B cell (primary cell): ENCODE results near the gene TRAM2. TPM values are rescaled to one million over a fixed set of nuclear protein-coding genes. Genes with fewer than 3 reads are reported as not detected.

Experiments used
- ATAC-seq: fragments of 200-7000 bp; cut with Tn5 transposase; one replicate; pipeline ENCODE4 v1.10.0; 2021; ENCODE audit warnings: low read depth, mild to moderate bottlenecking, moderate number of reproducible peaks, moderate library complexity
- CTCF ChIA-PET: fragments of 350-600 bp; sonication (Branson Sonifier 250); formaldehyde crosslinking; loops from one replicate; lab custom pipeline; 2021; ENCODE audit warnings: antibody characterized with exemption, inconsistent platforms; lab: Charles Lee
- POLR2A ChIA-PET: fragments of 350-600 bp; sonication (Branson Sonifier 250); formaldehyde crosslinking; loops from one replicate; lab custom pipeline; 2021; ENCODE audit warnings: antibody characterized with exemption; lab: Charles Lee
- DNase-seq: peaks from one replicate; pipeline ENCODE4 v3.0.0; 2013
- H2AFZ ChIP-seq: 2 replicates; pipeline ENCODE4 v1.6.1; 2012; ENCODE audit warnings: mild to moderate bottlenecking, low read depth, low read length; ENCODE audit not compliant: insufficient read depth, poor library complexity, severe bottlenecking
- H3K27ac ChIP-seq, 2 donors: 1 replicate in 1 of 2; 2 replicates in 1 of 2; pipeline ENCODE4 v1.5.1; 2012 to 2013; ENCODE audit warnings: low read length in 2 of 2, mild to moderate bottlenecking in 2 of 2, moderate library complexity in 1 of 2
- H3K27me3 ChIP-seq, 4 experiments: fragments of 200-600 bp in 1 of 4; sonication (generic) in 1 of 4; replicated peaks in 1 of 4; 1 replicate in 2 of 4; 2 replicates in 2 of 4; pipeline versions ENCODE4 v1.6.1 to v1.7.0; 2013 to 2016; ENCODE audit warnings: low read length in 3 of 4, mild to moderate bottlenecking in 2 of 4, mixed read lengths in 1 of 4, moderate library complexity in 1 of 4; ENCODE audit not compliant: insufficient read depth in 4 of 4, control insufficient read depth in 3 of 4; ENCODE audit errors: control extremely low read depth in 1 of 4
- H3K36me3 ChIP-seq, 2 experiments: replicated peaks in 1 of 2; 1 replicate in 1 of 2; 2 replicates in 1 of 2; pipeline versions ENCODE4 v1.6.1 to v1.7.1; 2013; ENCODE audit warnings: low read length in 1 of 2; ENCODE audit not compliant: insufficient read depth in 2 of 2, control insufficient read depth in 1 of 2; ENCODE audit errors: control extremely low read depth in 1 of 2, extremely low read depth in 1 of 2
- H3K4me1 ChIP-seq, 2 donors: fragments of 200-600 bp in 1 of 2; sonication (generic) in 1 of 2; 1 replicate in 1 of 2; 2 replicates in 1 of 2; pipeline versions ENCODE4 v1.5.1 to v1.6.1; 2013 to 2017; ENCODE audit warnings: low read length in 2 of 2; ENCODE audit not compliant: control insufficient read depth in 2 of 2, insufficient read depth in 2 of 2
- H3K4me2 ChIP-seq: replicated peaks from 2 replicates; pipeline ENCODE3; 2012; ENCODE audit warnings: mild to moderate bottlenecking, low read depth, low read length; ENCODE audit not compliant: poor library complexity, severe bottlenecking
- H3K4me3 ChIP-seq, 5 experiments: fragments of 200-600 bp in 1 of 5; sonication (generic) in 1 of 5; 1 replicate in 3 of 5; 2 replicates in 2 of 5; pipeline versions ENCODE4 v1.5.1 to v1.7.0; 2011 to 2016; ENCODE audit warnings: low read length in 4 of 5, mild to moderate bottlenecking in 4 of 5, low read depth in 2 of 5, control low read depth in 1 of 5, moderate library complexity in 1 of 5; ENCODE audit not compliant: insufficient read depth in 1 of 5; ENCODE audit errors: control extremely low read depth in 1 of 5, extremely low read depth in 1 of 5
- H3K79me2 ChIP-seq: fragments of 200-600 bp; sonication (generic); one replicate; pipeline ENCODE4 v1.6.0; 2016; ENCODE audit warnings: low read length; ENCODE audit not compliant: control insufficient read depth, insufficient read depth
- H3K9ac ChIP-seq: fragments of 200-600 bp; sonication (generic); 2 replicates; pipeline ENCODE4 v1.6.1; 2017; ENCODE audit warnings: mild to moderate bottlenecking, low read length, moderate library complexity
- H3K9me3 ChIP-seq, 3 donors: one replicate each; pipeline versions ENCODE4 v1.6.1 to v1.7.1; 2013; ENCODE audit warnings: low read length in 2 of 3; ENCODE audit not compliant: control insufficient read depth in 2 of 3, insufficient read depth in 1 of 3; ENCODE audit errors: control extremely low read depth in 1 of 3
- H4K20me1 ChIP-seq: 2 replicates; pipeline ENCODE4 v1.6.0; 2012; ENCODE audit warnings: mild to moderate bottlenecking, low read length; ENCODE audit not compliant: insufficient read depth, control insufficient read depth, poor library complexity, severe bottlenecking
- H3K27ac Mint-ChIP-seq: one replicate; pipeline ENCODE4 v1.8.0; 2021; ENCODE audit warnings: mixed read lengths
- H3K27me3 Mint-ChIP-seq: one replicate; pipeline ENCODE4 v1.8.0; 2021; ENCODE audit warnings: mixed read lengths
- H3K4me1 Mint-ChIP-seq: one replicate; pipeline ENCODE4 v1.8.0; 2021; ENCODE audit warnings: mixed read lengths
- H3K4me3 Mint-ChIP-seq: one replicate; pipeline ENCODE4 v1.8.0; 2021; ENCODE audit warnings: mixed read lengths
- H3K9me3 Mint-ChIP-seq: one replicate; pipeline ENCODE4 v1.8.0; 2022; ENCODE audit warnings: mixed read lengths; ENCODE audit not compliant: insufficient read depth
- CTCF ChIP-seq: fragments of 200-600 bp; IDR thresholded peaks from one replicate; pipeline ENCODE4 v1.8.0; 2022; ENCODE audit warnings: antibody characterized with exemption, mild to moderate bottlenecking
- EZH2 ChIP-seq: IDR thresholded peaks from 2 replicates; pipeline ENCODE4 v1.6.1; 2012; ENCODE audit warnings: borderline replicate concordance, low read depth, mild to moderate bottlenecking, moderate library complexity, low read length; ENCODE audit not compliant: insufficient read depth, poor library complexity, severe bottlenecking
- WGBS: methylation state at CpG from one replicate; pipeline ENCODE4 v1.1.5; 2013; ENCODE audit warnings: missing lambda C conversion rate; ENCODE audit not compliant: insufficient coverage; 5-methylcytosine and 5-hydroxymethylcytosine counted together
- intact Hi-C: fragments of 100-400 bp; cut with micrococcal nuclease; formaldehyde crosslinking; loops from one replicate; pipeline ENCODE4 v1.10.0; 2022
- polyA plus RNA-seq: library from polyadenylated mRNA; depleted of rRNA; stranded (reverse); fragments of >200 nt; gene quantifications from 2 replicates; pipeline ENCODE4 v1.2.3, GENCODE V29; 2012
- total RNA-seq, 2 donors: library from RNA; stranded (reverse); fragments of 120-200 nt in 1 of 2; gene quantifications; 1 replicate in 1 of 2; 2 replicates in 1 of 2; pipeline versions ENCODE4 v1.2.3 to v1.2.4, GENCODE V29; 2013 to 2022

TRAM2 gene
- total and polyA plus RNA-seq, 2 donors (not counting 1 experiment from before 2014, with no cell fraction given): 9.0 to 13.3 TPM

- no peaks in the 10 kb centered on the region for H3K79me2 ChIP-seq
- 97% methylated on average over 7 of the region's 11 CpGs for WGBS
- peak overlapping the region in 1 of 2 donors; percentile 96 for H3K27ac ChIP-seq
- H3K36me3 ChIP-seq: peaks cover 0 to 17% of the 10 kb centered on the region in 2 experiments
- POLR2A ChIA-PET: interaction anchor here (0.6 kb wide), 1 partner anchor 92 kb away, joined by 5 read pairs; no protein-coding TSS in a partner anchor
- no peak for ATAC-seq
- no peak overlapping the region for H2AFZ ChIP-seq
- TF ChIP-seq EZH2 (no peak), CTCF (no peak)
- H4K20me1 ChIP-seq: no peaks in the 10 kb centered on the region
- H3K27me3 ChIP-seq: no peaks in the 10 kb centered on the region
- Mint-ChIP-seq H3K27ac (peak overlapping the region; percentile 34), H3K27me3 (no peaks in the 10 kb centered on the region), H3K9me3 (no peaks in the 10 kb centered on the region), H3K4me1 (peaks cover 48% of the 10 kb centered on the region), H3K4me3 (no peak overlapping the region)
- peaks cover 33 to 53% of the 10 kb centered on the region in 2 donors for H3K4me1 ChIP-seq
- no peak overlapping the region for H3K4me3 ChIP-seq
- peaks cover 0 to 3% (median 0%) of the 10 kb centered on the region in 3 donors for H3K9me3 ChIP-seq
- H3K9ac ChIP-seq: no peak overlapping the region
- intact Hi-C loops: loop anchor here (2.0 to 10.0 kb wide), 5 partner anchors 137 to 495 kb away; partner anchors contain the start of genes GSTA4 and PAQR8
- H3K4me2 ChIP-seq: no peak overlapping the region
- DNase-seq: no peak
- CTCF ChIA-PET: interaction anchor here (0.6 to 6.6 kb wide), 6 partner anchors 14 to 215 kb away, joined by 3 to 38 read pairs (median 4); partner anchors contain the start of genes EFHC1 and MCM3
Observed at GRCh38 chr6:52499681-52500236, 77.1 kb downstream of the TRAM2 start.

GRCh38 chr6:52499026-52499425 lies 77.8 kb downstream of the TRAM2 start:
- Histone ChIP-seq H3K4me1 (peaks cover 36 to 56% of the 10 kb centered on the region in 2 donors), H3K27me3 (no peaks in the 10 kb centered on the region), H3K27ac (peak overlapping the region; percentile 96 to 99), H3K36me3 (peaks cover 0 to 15% of the 10 kb centered on the region in 2 experiments), H3K4me2 (peak overlapping the region; percentile 58), H3K9me3 (peaks cover 0 to 4% (median 3%) of the 10 kb centered on the region in 3 donors), H2AFZ (no peak overlapping the region), H3K9ac (no peak overlapping the region), H3K4me3 (no peak overlapping the region), H4K20me1 (no peaks in the 10 kb centered on the region), H3K79me2 (no peaks in the 10 kb centered on the region)
- Mint-ChIP-seq H3K4me3 (no peak overlapping the region), H3K9me3 (no peaks in the 10 kb centered on the region), H3K27me3 (no peaks in the 10 kb centered on the region), H3K4me1 (peaks cover 55% of the 10 kb centered on the region), H3K27ac (peak overlapping the region; percentile 96)
- POLR2A ChIA-PET: interaction anchor here (0.6 to 0.7 kb wide), 2 partner anchors 93 to 203 kb away, joined by 3 to 5 read pairs; no protein-coding TSS in a partner anchor
- TF ChIP-seq CTCF (no peak), EZH2 (no peak)
- intact Hi-C loops: loop anchor here (2.0 to 10.0 kb wide), 5 partner anchors 137 to 496 kb away; partner anchors contain the start of genes GSTA4 and PAQR8
- no CpG with 5 or more reads among the region's 1 CpG for WGBS
- DNase-seq (peak; percentile 12), ATAC-seq (no peak)
- CTCF ChIA-PET: interaction anchor here (0.8 to 6.6 kb wide), 7 partner anchors 13 to 212 kb away, joined by 3 to 38 read pairs (median 4); partner anchors contain the start of gene EFHC1
